Neuronal stem cell (in vitro differentiated cells): ENCODE measurements around the gene SERPINC1.
"Not testable (repeated sequence)": the region's sequence is repeated elsewhere in the genome, so short reads cannot be mapped to it uniquely, and the experiment has no call there.

Experiments used
- DNase-seq: peaks from one replicate; pipeline ENCODE4 v3.0.0-alpha.2; 2013; ENCODE audit warnings: low spot score
- H2AFZ ChIP-seq: one replicate; pipeline ENCODE4 v1.6.1; 2013; ENCODE audit warnings: mild to moderate bottlenecking, low read length, inconsistent platforms
- H2AK5ac ChIP-seq: 2 replicates; pipeline ENCODE4 v1.6.1; 2013; ENCODE audit warnings: low read depth, mild to moderate bottlenecking, inconsistent platforms, low read length, moderate library complexity, mixed read lengths
- H2BK120ac ChIP-seq: 2 replicates; pipeline ENCODE4 v1.6.1; 2013; ENCODE audit warnings: low read depth, mild to moderate bottlenecking, inconsistent platforms, low read length, moderate library complexity, mixed read lengths
- H2BK12ac ChIP-seq: one replicate; pipeline ENCODE4 v1.6.1; 2013; ENCODE audit warnings: low read length, inconsistent platforms
- H2BK15ac ChIP-seq: 2 replicates; pipeline ENCODE4 v1.6.1; 2013; ENCODE audit warnings: mild to moderate bottlenecking, low read length, inconsistent platforms, mixed read lengths
- H2BK5ac ChIP-seq: one replicate; pipeline ENCODE4 v1.6.1; 2013; ENCODE audit warnings: inconsistent platforms, mild to moderate bottlenecking, low read length, moderate library complexity
- H3K14ac ChIP-seq: one replicate; pipeline ENCODE4 v1.6.1; 2013; ENCODE audit warnings: low read length, inconsistent platforms
- H3K18ac ChIP-seq: 2 replicates; pipeline ENCODE4 v1.6.1; 2013; ENCODE audit warnings: low read length, inconsistent platforms
- H3K23ac ChIP-seq: 2 replicates; pipeline ENCODE4 v1.6.1; 2013; ENCODE audit warnings: low read depth, mild to moderate bottlenecking, mixed read lengths, low read length, inconsistent platforms; ENCODE audit not compliant: poor library complexity
- H3K27ac ChIP-seq: replicated peaks from 3 replicates; pipeline ENCODE4 v1.5.1; 2013; ENCODE audit warnings: low read length, inconsistent platforms
- H3K27me3 ChIP-seq, 3 experiments: 2 replicates each; pipeline ENCODE4 v1.6.1; 2013; ENCODE audit warnings: low read length in 3 of 3, mild to moderate bottlenecking in 2 of 3, inconsistent platforms in 1 of 3, low read depth in 1 of 3, mixed read lengths in 1 of 3, moderate library complexity in 1 of 3; ENCODE audit not compliant: control insufficient read depth in 3 of 3, insufficient read depth in 3 of 3
- H3K36me3 ChIP-seq, 2 donors: replicated peaks in 1 of 2; 2 replicates each; pipeline ENCODE4 v1.6.1; 2013; ENCODE audit warnings: low read length in 2 of 2; ENCODE audit not compliant: control insufficient read depth in 2 of 2, insufficient read depth in 2 of 2
- H3K4ac ChIP-seq: 2 replicates; pipeline ENCODE4 v1.6.1; 2013; ENCODE audit warnings: inconsistent platforms, mild to moderate bottlenecking, low read length, moderate library complexity
- H3K4me1 ChIP-seq, 2 donors: 1 replicate in 1 of 2; 2 replicates in 1 of 2; pipeline ENCODE4 v1.6.1; 2013; ENCODE audit warnings: low read length in 2 of 2, low read depth in 1 of 2; ENCODE audit not compliant: control insufficient read depth in 2 of 2, insufficient read depth in 1 of 2
- H3K4me2 ChIP-seq: one replicate; pipeline ENCODE4 v1.6.1; 2013; ENCODE audit warnings: mild to moderate bottlenecking, low read length, inconsistent platforms; ENCODE audit not compliant: insufficient read depth, poor library complexity, severe bottlenecking
- H3K4me3 ChIP-seq, 2 donors: 2 replicates each; pipeline ENCODE4 v1.5.1; 2013; ENCODE audit warnings: low read length in 2 of 2, mild to moderate bottlenecking in 2 of 2, inconsistent platforms in 1 of 2, moderate library complexity in 1 of 2
- H3K79me1 ChIP-seq: one replicate; pipeline ENCODE4 v1.6.1; 2013; ENCODE audit warnings: low read depth, mild to moderate bottlenecking, inconsistent platforms, low read length, moderate library complexity
- H3K9ac ChIP-seq: one replicate; pipeline ENCODE4 v1.6.1; 2013; ENCODE audit warnings: mild to moderate bottlenecking, low read depth, low read length, inconsistent platforms; ENCODE audit not compliant: poor library complexity
- H3K9me3 ChIP-seq, 2 donors: replicated peaks in 1 of 2; 2 replicates each; pipeline versions ENCODE3 to v1.6.1; 2013; ENCODE audit warnings: low read length in 2 of 2, mild to moderate bottlenecking in 2 of 2, inconsistent platforms in 1 of 2, low read depth in 1 of 2, mixed read lengths in 1 of 2, moderate library complexity in 1 of 2; ENCODE audit not compliant: control insufficient read depth in 2 of 2, insufficient read depth in 1 of 2
- H4K8ac ChIP-seq: one replicate; pipeline ENCODE4 v1.6.1; 2013; ENCODE audit warnings: low read depth, mild to moderate bottlenecking, inconsistent platforms, low read length, moderate library complexity
- H4K91ac ChIP-seq: one replicate; pipeline ENCODE4 v1.6.1; 2013; ENCODE audit warnings: low read length, low read depth, mild to moderate bottlenecking, inconsistent platforms; ENCODE audit not compliant: poor library complexity
- WGBS, 2 donors: extraction: QIAGEN DNeasy Blood & Tissue Kit; methylation state at CpG; one replicate each; pipeline ENCODE4 v1.1.7; 2013; ENCODE audit warnings: missing lambda C conversion rate in 2 of 2, mixed read lengths in 1 of 2; ENCODE audit not compliant: insufficient read length in 2 of 2, insufficient replicate concordance in 1 of 2; ENCODE audit errors: extremely low coverage in 2 of 2; 5-methylcytosine and 5-hydroxymethylcytosine counted together

Gene SERPINC1

DNA sequence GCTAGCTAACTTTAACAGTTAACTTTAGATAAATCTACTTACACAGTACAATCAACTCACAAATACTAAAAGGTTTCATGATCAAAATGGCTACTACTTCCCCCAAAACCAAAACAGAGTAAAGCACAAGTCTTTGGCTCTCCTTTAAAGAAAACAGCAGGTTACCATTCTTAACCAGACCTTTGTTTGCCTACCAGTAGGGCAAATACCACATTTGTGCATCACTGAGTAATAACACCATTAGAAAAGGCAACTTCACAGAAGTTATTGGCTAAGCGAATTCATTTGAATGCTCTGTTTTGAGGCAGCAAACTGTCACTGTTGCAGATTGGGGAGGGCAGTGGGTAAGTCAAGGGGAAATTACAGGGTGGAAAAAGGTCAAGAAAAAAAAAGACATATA, 17.3 kb upstream of the SERPINC1 start:
- no peak overlapping the region for H2BK120ac ChIP-seq
- H3K9me3 ChIP-seq = no peaks in the 10 kb centered on the region
- no peaks in the 10 kb centered on the region for H3K79me1 ChIP-seq
- no peak overlapping the region for H3K9ac ChIP-seq
- H3K4ac ChIP-seq = no peak overlapping the region
- H3K27me3 ChIP-seq = no peaks in the 10 kb centered on the region
- H3K18ac ChIP-seq = no peak overlapping the region
- H3K14ac ChIP-seq = no peak overlapping the region
- no peak overlapping the region for H2AK5ac ChIP-seq
- WGBS, 2 donors = no CpG with 5 or more reads among the region's 1 CpG
- no peak overlapping the region for H4K91ac ChIP-seq
- H2BK12ac ChIP-seq = no peak overlapping the region
- no peak for DNase-seq
- no peak overlapping the region for H3K4me2 ChIP-seq
- H2BK15ac ChIP-seq = no peak overlapping the region
- no peak overlapping the region for H3K23ac ChIP-seq
- H3K4me3 ChIP-seq = no peak overlapping the region
- peaks cover 5 to 90% of the 10 kb centered on the region in 2 donors for H3K36me3 ChIP-seq
- H4K8ac ChIP-seq = no peak overlapping the region
- peaks cover 0 to 3% of the 10 kb centered on the region in 2 donors for H3K4me1 ChIP-seq
- no peak overlapping the region for H2BK5ac ChIP-seq
- no peak overlapping the region for H2AFZ ChIP-seq
- no peak overlapping the region for H3K27ac ChIP-seq

DNA sequence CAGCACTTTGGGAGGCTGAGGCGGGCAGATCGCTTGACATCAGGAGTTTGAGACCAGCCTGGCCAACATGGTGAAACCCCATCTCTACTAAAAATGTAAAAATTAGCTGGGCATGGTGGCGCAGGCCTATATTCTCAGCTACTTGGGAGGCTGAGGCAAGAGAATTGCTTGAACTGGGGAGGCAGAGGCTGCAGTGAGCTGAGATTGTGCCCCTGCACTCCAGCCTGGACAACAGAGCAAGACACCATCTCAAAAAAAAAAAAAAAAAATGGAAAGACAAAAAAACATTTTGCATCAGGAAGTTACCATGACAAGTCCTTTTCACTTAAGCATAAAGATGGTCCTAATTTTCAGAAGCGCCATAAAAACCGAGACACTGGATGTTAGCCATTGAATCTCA, 13.4 kb upstream of the SERPINC1 start:
- H4K91ac ChIP-seq, DNase-seq, H2AFZ ChIP-seq, H2AK5ac ChIP-seq, H2BK5ac ChIP-seq, H2BK12ac ChIP-seq, H3K9me3 ChIP-seq, H3K79me1 ChIP-seq, H3K4me2 ChIP-seq, H3K27me3 ChIP-seq, H2BK15ac ChIP-seq, H2BK120ac ChIP-seq, H3K14ac ChIP-seq, H3K9ac ChIP-seq, H3K27ac ChIP-seq, H3K4me1 ChIP-seq, H3K4ac ChIP-seq, H3K23ac ChIP-seq, H4K8ac ChIP-seq, H3K4me3 ChIP-seq, H3K18ac ChIP-seq: not testable (repeated sequence)
- WGBS, 2 donors = no CpG with 5 or more reads among the region's 5 CpGs
- H3K36me3 ChIP-seq = peaks cover 0 to 53% of the 10 kb centered on the region in 2 donors

DNA sequence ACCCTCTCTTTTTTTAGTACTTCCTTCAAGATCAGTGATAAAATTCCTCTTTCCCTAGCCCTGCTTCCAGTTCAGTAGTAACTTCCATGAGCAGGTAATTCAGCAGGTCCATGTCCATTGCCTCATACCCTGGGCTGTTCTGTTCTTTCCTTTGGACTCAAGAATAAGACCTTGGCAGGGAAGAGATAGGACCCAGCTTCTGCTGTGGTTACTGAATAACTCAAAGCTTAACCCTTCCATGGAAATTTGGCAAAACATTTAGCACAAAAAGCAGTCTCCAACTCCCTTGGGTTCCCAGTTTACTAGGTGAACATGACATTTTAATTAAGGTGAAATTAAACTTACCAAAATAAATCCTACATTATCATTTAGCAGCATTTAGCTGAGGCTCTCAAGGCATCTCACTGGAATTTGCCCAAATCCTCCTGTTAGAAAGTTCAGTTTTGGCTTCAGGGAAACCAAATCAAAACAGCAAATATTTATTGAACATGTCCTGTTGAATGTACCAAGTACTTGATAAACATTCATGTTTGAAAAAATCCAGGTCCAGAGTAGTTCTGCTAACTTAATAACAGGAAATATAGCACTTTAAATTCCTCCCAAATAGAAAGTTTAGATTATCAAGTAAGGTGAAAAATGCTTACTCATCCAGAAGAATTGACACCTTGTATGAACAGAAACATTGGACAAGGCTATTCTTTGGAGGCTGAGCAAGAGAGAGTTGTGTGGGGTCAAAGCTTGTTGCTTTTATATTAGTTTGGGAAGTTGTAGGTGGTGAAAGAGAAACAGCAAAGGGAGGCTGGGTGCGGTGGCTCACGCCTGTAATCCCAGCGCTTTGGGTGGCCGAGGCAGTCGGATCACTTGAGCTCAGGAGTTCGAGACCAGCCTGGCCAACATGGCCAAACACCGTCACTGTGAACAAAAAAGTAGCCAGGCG, 8.4 kb upstream of the SERPINC1 start:
- no peak overlapping the region for H2BK12ac ChIP-seq
- no peak overlapping the region for H2BK15ac ChIP-seq
- no peak overlapping the region for H3K18ac ChIP-seq
- peaks cover 0 to 5% of the 10 kb centered on the region in 2 donors for H3K36me3 ChIP-seq
- no peak for DNase-seq
- H3K9ac ChIP-seq = no peak overlapping the region
- no peak overlapping the region for H3K4ac ChIP-seq
- no peak overlapping the region for H2AFZ ChIP-seq
- H3K4me3 ChIP-seq = no peak overlapping the region
- H2BK120ac ChIP-seq = no peak overlapping the region
- no peaks in the 10 kb centered on the region for H3K79me1 ChIP-seq
- no peak overlapping the region for H3K27ac ChIP-seq
- H3K9me3 ChIP-seq = no peaks in the 10 kb centered on the region
- H3K14ac ChIP-seq = no peak overlapping the region
- no peaks in the 10 kb centered on the region for H3K4me1 ChIP-seq
- no peaks in the 10 kb centered on the region for H3K27me3 ChIP-seq
- no peak overlapping the region for H4K91ac ChIP-seq
- no peak overlapping the region for H2BK5ac ChIP-seq
- no peak overlapping the region for H2AK5ac ChIP-seq
- no peak overlapping the region for H4K8ac ChIP-seq
- no peak overlapping the region for H3K23ac ChIP-seq
- WGBS, 2 donors = no CpG with 5 or more reads among the region's 8 CpGs
- no peak overlapping the region for H3K4me2 ChIP-seq

DNA sequence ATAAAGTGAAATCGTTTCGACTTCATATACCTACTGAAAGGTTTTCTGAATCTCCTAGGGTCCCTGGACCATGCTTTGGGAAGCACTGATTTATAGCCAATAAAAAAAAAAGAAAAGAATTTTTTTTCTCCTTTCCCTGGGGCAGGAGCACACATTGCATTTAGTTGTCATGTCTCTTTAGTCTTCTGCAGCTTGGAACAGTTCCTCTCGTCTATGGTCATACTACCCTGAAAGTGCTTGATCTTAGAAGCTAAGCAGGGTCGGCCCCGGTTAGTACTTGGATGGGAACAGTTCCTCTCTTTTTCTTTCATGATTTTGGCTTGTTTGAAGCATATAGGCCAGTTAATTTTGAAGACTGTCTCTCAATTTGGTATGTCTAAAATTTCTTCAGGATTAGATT, 3.7 kb upstream of the SERPINC1 start:
- Histone ChIP-seq H3K79me1 (no peaks in the 10 kb centered on the region), H2AFZ (no peak overlapping the region), H3K4ac (no peak overlapping the region), H3K4me2 (no peak overlapping the region), H3K23ac (no peak overlapping the region), H2BK15ac (no peak overlapping the region), H3K9me3 (no peaks in the 10 kb centered on the region), H3K36me3 (no peaks in the 10 kb centered on the region), H3K4me3 (no peak overlapping the region), H2BK5ac (no peak overlapping the region), H2BK12ac (no peak overlapping the region), H3K14ac (no peak overlapping the region), H4K91ac (no peak overlapping the region), H3K27me3 (no peaks in the 10 kb centered on the region), H3K27ac (no peak overlapping the region), H4K8ac (no peak overlapping the region), H2BK120ac (no peak overlapping the region), H3K9ac (no peak overlapping the region), H3K18ac (no peak overlapping the region), H2AK5ac (no peak overlapping the region), H3K4me1 (no peaks in the 10 kb centered on the region)
- DNase-seq = no peak
- WGBS, 2 donors = no CpG with 5 or more reads among the region's 5 CpGs
